DMS 273 treated with DMSO at 0.1 percent for 48 hours (cell line): Measurements from ENCODE around the gene SPAM1.
"Not testable (repeated sequence)": the region's sequence is repeated elsewhere in the genome, so short reads cannot be mapped to it uniquely, and the experiment has no call there.

ENCODE experiments used
- DNase-seq: peaks from one replicate; lab custom pipeline; 2025; lab: John Stamatoyannopoulos, UW

Gene SPAM1

GRCh38 chr7:123948136-123948535, 23.1 kb downstream of the SPAM1 start:
- DNase-seq, result no peak

GRCh38 chr7:123958186-123958703, 33.2 kb downstream of the SPAM1 start:
- no peak for DNase-seq

GRCh38 chr7:123961771-123962170, 36.7 kb downstream of the SPAM1 start:
- no peak for DNase-seq

GRCh38 chr7:123966936-123967335, 41.9 kb downstream of the SPAM1 start:
- no peak for DNase-seq

- no peak for DNase-seq
Observed at GRCh38 chr7:123972045-123972444, 47.0 kb downstream of the SPAM1 start.

- DNase-seq, result no peak
Observed at GRCh38 chr7:123972831-123973230, 47.8 kb downstream of the SPAM1 start.

GRCh38 chr7:123974326-123974908, 49.4 kb downstream of the SPAM1 start:
- DNase-seq, result no peak

GRCh38 chr7:123975084-123975483, 50.0 kb downstream of the SPAM1 start:
- no peak for DNase-seq

GRCh38 chr7:123977081-123977480, 52.0 kb downstream of the SPAM1 start:
- DNase-seq, result no peak

GRCh38 chr7:123979876-123980275, 54.8 kb downstream of the SPAM1 start:
- no peak for DNase-seq

- DNase-seq, result no peak
Observed at GRCh38 chr7:123987445-123987844, 62.4 kb downstream of the SPAM1 start.

- no peak for DNase-seq
Observed at GRCh38 chr7:123992913-123993518, 68.0 kb downstream of the SPAM1 start.

- no peak for DNase-seq
Observed at GRCh38 chr7:123993996-123994395, 69.0 kb downstream of the SPAM1 start.

GRCh38 chr7:123994449-123994848, 69.4 kb downstream of the SPAM1 start:
- no peak for DNase-seq

- no peak for DNase-seq
Observed at GRCh38 chr7:123995617-123996326, 70.7 kb downstream of the SPAM1 start.

- no peak for DNase-seq
Observed at GRCh38 chr7:123996327-123996625, 71.2 kb downstream of the SPAM1 start.

GRCh38 chr7:123998921-123999320, 73.9 kb downstream of the SPAM1 start:
- no peak for DNase-seq

GRCh38 chr7:123999703-124000102, 74.7 kb downstream of the SPAM1 start:
- no peak for DNase-seq

GRCh38 chr7:124008296-124008695, 83.3 kb downstream of the SPAM1 start:
- not testable (repeated sequence) for DNase-seq

- no peak for DNase-seq
Observed at GRCh38 chr7:124009321-124009720, 84.3 kb downstream of the SPAM1 start.
